Mammary epithelial cell (primary cell): Measurements from ENCODE around the gene NPY.

Experiments used
- EZH2 ChIP-seq: IDR thresholded peaks from 2 replicates; pipeline ENCODE4 v1.6.1; 2012; ENCODE audit warnings: low read length, inconsistent platforms, borderline replicate concordance
- TF ChIP-seq, protein P1 (sequence below), 2 donors: IDR thresholded peaks in 1 of 2; conservative IDR thresholded peaks in 1 of 2; 2 replicates each; pipeline ENCODE4 v1.5.1; 2011 to 2012; ENCODE audit warnings: inconsistent platforms in 2 of 2, low read length in 2 of 2, mild to moderate bottlenecking in 2 of 2, control low read depth in 1 of 2, low read depth in 1 of 2; ENCODE audit not compliant: insufficient read depth in 1 of 2; ENCODE audit errors: extremely low read depth in 1 of 2

GRCh38 chr7:24312588-24312987 is 28.6 kb downstream of the NPY start:
- TF ChIP-seq, protein P1, sequence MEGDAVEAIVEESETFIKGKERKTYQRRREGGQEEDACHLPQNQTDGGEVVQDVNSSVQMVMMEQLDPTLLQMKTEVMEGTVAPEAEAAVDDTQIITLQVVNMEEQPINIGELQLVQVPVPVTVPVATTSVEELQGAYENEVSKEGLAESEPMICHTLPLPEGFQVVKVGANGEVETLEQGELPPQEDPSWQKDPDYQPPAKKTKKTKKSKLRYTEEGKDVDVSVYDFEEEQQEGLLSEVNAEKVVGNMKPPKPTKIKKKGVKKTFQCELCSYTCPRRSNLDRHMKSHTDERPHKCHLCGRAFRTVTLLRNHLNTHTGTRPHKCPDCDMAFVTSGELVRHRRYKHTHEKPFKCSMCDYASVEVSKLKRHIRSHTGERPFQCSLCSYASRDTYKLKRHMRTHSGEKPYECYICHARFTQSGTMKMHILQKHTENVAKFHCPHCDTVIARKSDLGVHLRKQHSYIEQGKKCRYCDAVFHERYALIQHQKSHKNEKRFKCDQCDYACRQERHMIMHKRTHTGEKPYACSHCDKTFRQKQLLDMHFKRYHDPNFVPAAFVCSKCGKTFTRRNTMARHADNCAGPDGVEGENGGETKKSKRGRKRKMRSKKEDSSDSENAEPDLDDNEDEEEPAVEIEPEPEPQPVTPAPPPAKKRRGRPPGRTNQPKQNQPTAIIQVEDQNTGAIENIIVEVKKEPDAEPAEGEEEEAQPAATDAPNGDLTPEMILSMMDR (conservative IDR thresholded peaks at IDR 0.05 in 1 of 2, IDR thresholded peaks at IDR 0.05 in 1 of 2; ENCODE audit: extremely low read depth in 1 of 2, insufficient read depth in 1 of 2, low read depth in 1 of 2, low read length in 2 of 2): no peak
- TF ChIP-seq EZH2: no peak
